ENCODE results near the gene MYO19.
"Not testable (repeated sequence)": the region's sequence is repeated elsewhere in the genome, so short reads cannot be mapped to it uniquely, and the experiment has no call there.

Gene MYO19

GRCh38 chr17:36501351-36501750, 33.3 kb downstream of the MYO19 start:
- no peak for DNase-seq (ENCODE audit: low read depth in 2 of 2)

DNA sequence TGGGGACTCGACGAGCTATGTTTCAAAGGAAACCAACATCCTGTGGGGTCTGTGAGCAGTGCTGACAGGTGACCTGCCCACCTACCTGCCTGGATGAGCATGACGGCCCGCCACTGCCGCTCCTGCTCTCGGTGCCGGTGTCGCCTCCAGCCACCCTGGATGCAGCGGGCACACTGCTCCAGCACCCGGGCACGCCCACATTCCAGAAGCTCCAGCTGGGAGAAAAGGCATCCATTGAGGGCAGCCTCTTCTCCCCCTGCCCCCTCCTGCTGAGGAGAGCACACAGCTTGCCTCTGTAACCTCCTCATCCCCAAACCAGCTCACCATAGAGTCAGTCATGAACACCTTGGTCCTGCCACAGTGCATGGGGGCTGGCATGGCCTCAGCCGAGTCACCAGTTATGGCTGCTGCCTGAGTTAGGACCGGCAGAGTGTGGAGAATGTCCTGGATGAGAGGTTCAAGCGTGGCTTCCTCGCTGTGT, 33.9 kb downstream of the MYO19 start:
- DNase-seq (ENCODE audit: low read depth in 2 of 2), result no peak

- no peak for DNase-seq (ENCODE audit: low read depth in 2 of 2)
Observed at GRCh38 chr17:36498560-36499300, 35.9 kb downstream of the MYO19 start.

GRCh38 chr17:36498155-36498554, 36.5 kb downstream of the MYO19 start:
- DNase-seq (ENCODE audit: low read depth in 2 of 2), result no peak

GRCh38 chr17:36496018-36496789, 38.5 kb downstream of the MYO19 start:
- DNase-seq (ENCODE audit: low read depth in 2 of 2), result no peak

DNA sequence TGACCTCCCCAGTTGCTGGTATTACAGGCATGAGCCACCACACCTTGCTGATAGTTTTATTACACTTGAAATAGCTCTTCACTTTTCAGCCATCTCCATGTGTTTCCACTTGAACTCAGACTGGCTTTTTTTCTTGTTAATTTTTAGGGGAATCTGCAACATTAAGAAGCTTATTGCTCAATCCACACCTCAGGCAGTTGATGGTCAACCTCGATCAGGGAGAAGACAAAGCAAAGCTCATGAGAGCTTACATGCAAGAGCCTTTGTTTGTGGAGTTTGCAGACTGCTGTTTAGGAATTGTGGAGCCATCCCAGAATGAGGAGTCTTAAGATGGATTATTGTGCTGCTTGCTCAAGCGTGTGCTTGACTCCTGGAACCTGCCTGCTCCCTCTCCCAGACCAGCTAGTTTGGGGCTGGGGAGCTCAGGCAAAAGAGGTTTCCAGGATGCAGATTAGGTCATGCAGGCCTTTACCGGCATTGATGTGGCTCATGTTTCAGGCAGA, 39.5 kb downstream of the MYO19 start:
- DNase-seq (ENCODE audit: low read depth in 2 of 2), result no peak

DNA sequence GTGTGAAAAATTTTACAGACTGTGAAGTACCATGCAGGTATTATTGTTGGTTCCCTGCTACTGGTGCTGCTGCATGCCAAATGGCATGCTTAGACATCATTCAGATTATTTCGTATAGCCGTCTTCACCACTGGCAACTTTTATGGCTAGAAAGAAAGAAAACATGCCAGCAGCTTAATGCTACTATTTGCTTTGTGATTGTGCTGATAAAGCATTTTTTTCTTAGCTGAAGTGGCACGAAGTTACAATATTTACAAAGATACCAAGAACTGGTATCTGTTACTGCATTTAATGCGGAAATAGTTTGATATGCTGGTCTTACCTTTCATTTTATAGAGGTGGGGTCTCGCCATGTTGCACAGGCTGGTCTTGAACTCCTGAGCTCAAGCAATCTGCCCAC, 40.0 kb downstream of the MYO19 start:
- no peak for DNase-seq (ENCODE audit: low read depth in 2 of 2)

DNA sequence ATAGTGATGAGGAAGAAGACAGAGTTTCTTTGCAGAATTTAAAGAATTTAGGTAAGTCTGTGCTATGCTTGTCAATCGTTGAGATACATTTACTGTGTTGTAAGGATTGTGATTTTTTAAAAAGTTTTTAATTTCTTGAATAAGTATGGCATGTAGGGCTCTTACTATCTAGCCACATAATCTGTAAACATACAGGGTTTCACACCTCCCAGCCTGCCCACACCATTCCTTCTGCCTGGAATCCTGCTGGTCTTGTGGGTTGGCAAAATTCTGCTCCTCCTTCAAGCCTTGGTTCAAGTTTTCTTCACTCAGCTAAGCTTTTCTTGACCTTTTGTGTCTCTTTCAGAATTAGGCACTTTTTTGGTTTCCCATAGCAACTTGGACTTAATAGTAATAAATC, 40.7 kb downstream of the MYO19 start:
- no peak for DNase-seq (ENCODE audit: low read depth in 2 of 2)

- peak; percentile 85 to 89 for DNase-seq (ENCODE audit: low read depth in 2 of 2)
Observed at GRCh38 chr17:36486204-36487194, 48.2 kb downstream of the MYO19 start, which contains the start of gene ZNHIT3. Gene ZNHIT3, plus strand, starts transcription at chr17:36486681. Its CDS starts 19 bp downstream, at chr17:36486700.

DNA sequence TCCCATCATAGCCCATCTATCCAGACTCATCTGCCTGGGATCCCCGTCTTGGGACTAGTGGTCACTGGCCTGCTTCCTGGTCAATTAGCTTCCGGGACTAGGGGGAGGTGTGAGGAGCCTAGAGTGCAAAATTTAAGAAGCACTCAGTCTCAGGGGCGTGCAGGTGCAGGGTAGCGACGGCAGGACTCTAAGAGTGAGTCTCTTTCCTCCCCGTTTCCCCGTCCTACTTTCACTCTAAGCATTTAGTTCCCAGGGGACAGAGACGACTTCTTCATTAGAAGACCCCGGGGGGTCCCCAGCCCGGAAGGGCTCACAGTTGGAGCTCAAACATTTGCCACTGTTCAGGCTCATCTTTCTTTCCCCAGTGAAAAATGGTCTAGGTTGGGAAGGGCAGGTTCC, 48.9 kb downstream of the MYO19 start:
- DNase-seq (ENCODE audit: low read depth in 2 of 2), result no peak

GRCh38 chr17:36485027-36485426, 49.6 kb downstream of the MYO19 start:
- DNase-seq (ENCODE audit: low read depth in 2 of 2), result no peak

DNA sequence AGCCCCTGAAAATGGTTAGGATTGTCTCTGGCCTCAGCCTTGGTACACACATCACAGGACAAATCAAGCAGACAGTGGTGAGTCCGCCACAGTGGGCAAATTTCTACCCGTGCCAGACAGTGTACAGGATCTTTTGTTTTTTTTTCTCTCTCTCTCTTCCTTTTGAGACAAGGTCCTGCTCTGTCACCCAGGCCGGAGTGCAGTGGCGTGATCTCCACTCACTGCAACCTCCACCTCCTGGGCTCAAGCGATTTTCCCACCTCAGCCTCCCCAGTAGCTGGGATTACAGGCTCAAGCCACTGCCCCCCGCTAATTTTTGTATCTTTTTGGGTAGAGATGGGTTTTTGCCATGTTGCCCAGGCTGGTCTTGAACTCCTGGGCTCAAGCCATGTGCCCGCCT, 50.6 kb downstream of the MYO19 start:
- DNase-seq (ENCODE audit: low read depth in 2 of 2), result not testable (repeated sequence)

DNA sequence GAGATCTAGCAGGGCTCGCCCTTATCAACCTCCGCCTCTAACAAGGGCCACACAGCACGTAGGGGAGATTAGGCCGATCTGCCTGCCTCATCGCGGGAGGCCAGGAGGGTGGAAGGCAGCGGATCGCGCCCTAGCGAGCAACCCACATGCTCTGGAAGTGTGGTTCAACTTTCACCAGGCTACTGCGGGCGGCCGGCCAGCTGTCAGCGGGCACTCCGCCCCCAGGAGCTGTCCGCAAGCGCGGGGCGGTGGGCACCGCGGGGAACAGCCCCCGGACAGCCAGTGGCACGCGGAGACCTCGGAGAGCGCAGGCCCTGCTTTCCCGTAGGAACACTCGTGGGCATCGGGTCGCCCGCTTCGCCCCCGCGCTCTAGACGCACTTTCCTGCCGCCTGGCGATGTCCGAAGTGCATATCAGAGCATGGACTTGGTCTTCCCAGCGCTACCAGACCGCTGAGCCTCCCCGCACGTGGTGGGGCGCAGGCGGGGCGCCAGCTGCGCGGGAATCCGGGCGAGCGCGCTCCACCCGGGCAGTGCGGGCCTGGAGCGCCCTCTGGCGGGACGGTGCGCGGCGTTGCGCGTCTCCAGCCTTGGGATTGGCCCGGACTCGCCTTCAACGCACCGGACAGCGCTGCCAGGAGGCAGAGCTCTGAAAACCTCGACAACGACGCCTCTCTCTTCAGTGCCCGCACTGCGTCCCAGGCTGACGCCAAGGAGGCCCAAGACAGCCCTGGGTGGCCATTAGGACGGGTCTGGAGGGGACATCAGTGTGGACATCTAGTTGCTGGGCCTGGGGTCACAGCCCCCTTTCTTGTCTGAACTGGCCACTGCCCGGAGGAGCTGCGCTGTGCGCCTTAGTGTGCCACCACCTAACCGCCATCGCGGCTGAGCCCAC, 51.8 kb downstream of the MYO19 start:
- DNase-seq (ENCODE audit: low read depth in 2 of 2), result peak; percentile 63 to 78

- no peak for DNase-seq (ENCODE audit: low read depth in 2 of 2)
Observed at GRCh38 chr17:36481829-36482228, 52.8 kb downstream of the MYO19 start.

DNA sequence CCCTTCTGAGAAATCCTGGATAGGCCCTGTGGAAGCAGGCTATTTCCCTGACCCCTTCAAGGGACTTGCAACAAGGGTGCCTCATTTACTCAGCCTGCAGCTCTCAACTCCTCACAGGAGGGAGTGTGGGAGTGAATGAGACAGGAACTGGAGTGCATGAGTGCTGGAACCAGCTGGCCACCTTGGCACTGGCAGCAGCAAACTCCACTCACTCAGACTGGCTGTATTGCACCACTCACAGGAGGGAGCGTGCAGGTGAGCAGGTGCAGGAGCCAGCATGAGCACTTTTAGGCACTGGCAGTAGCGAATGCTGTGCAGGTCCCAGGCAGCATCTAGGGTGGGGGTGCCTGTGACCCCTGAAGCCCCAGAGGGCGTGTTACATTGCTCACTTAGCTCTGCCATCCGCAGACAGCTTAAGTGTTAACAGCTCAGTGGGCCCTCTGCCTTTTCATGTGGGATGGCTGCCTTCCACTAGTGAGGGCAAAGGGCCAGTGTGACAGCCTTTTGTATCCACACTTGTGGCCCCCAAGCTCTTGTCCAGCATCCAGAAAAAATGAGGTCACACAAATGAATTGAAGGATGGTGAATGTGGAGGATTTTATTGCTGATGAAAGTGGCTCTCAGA, 59.2 kb downstream of the MYO19 start:
- DNase-seq (ENCODE audit: low read depth in 2 of 2), result no peak

DNA sequence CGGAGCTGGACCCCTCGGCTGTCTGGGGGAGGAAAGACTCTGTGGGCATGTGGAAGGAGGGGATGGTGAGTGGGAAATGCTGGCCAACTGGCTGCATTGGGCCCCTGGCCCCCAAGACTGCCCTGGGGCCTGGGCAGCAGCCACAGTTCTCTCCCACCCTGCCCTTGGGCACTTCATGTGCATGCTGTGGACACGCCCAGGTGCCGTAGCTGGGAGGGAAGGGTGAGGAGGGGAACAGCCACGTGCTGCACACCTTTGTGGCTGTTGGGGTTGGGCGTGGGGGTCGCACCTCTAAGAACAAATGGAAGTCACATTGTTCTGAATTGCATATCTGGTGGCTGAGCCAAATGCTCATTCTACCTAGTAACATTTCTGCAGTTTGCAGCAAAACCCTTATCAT, 60.1 kb downstream of the MYO19 start:
- no peak for DNase-seq (ENCODE audit: low read depth in 2 of 2)

GRCh38 chr17:36470499-36470898, 64.2 kb downstream of the MYO19 start:
- no peak for DNase-seq (ENCODE audit: low read depth in 2 of 2)

GRCh38 chr17:36469733-36470132, 64.9 kb downstream of the MYO19 start:
- no peak for DNase-seq (ENCODE audit: low read depth in 2 of 2)

DNA sequence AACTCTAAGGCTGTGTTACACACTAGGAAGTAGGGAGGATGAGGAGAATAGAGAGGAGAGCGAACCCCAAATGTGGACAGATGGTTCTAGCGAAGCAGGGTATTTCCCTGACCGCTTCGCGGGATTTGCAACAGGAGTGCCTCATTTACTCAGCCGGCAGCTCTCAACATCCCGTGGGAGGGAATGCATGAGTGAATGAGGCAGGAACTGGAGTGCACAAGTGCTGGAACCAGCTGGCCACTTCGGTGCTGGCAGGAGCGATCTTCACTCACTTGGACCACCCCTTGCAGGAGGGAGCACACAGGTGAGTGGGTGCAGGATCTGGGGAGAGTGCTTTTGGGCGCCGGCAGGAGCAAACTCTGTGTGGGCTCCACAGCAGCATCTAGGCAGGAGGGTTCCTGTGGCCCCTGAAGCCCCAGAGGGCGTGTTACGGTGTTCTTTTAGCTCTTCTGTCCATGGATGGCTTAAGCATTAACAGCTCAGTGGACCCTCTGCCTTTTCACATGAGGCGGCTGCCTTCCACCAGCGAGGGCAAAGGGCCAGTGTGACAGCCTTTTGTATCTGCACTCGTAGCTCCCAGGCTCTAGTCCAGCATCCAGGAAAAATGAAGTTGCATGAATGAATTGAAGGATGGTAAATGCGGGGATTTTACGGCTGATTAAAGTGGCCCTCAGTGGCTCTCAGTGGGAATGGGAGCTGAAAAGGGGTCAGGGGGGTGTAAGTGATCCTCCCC, 65.6 kb downstream of the MYO19 start:
- DNase-seq (ENCODE audit: low read depth in 2 of 2), result no peak

DNA sequence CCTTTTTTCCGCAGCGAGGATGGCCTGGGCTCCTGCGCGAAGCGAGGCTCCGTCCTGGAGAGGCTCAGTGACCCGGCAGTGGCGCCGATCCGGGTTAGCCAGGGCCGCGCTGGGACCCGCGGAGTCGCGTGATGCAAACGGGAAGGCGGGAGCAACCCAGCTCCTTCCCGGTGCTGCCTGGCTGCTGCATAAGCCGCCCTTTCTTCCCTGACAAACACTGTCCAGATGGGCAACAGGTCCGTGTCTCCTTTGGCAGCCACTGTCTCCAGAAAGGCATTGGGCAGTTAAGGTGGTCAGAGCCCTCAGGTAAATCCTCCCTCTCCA, 69.9 kb downstream of the MYO19 start:
- DNase-seq (ENCODE audit: low read depth in 2 of 2), result no peak

Measured in stimulated activated CD4-positive, alpha-beta T cell treated with anti-CD3 and anti-CD28 coated beads, Interleukin-12 subunit alpha, Interleukin-12 subunit beta, amount 100 ng/mL, for 24 hours (primary cell).